ENCODE measurements around the gene ASAP3.

The ASAP3 gene

GRCh38 chr1:23521588-23521987, 37.6 kb upstream of the ASAP3 start:
- no peaks in the 10 kb centered on the region for H3K79me2 ChIP-seq (ENCODE audit: control insufficient read depth, insufficient read depth, low read length)
- no CpG with 5 or more reads among the region's 16 CpGs for WGBS (ENCODE audit: extremely low coverage, insufficient coverage, low lambda C conversion rate)
- no peaks in the 10 kb centered on the region for H3K79me1 ChIP-seq (ENCODE audit: low read length)
- H3K4ac ChIP-seq (ENCODE audit: low read depth, low read length), result no peak overlapping the region
- no peaks in the 10 kb centered on the region for H3K27me3 ChIP-seq (ENCODE audit: insufficient read depth, low read length, poor library complexity)
- no peak overlapping the region for H3K23ac ChIP-seq (ENCODE audit: low read length)
- H3K18ac ChIP-seq (ENCODE audit: low read length), result no peak overlapping the region
- no peak overlapping the region for H3K4me2 ChIP-seq (ENCODE audit: low read length)
- H3K4me1 ChIP-seq (ENCODE audit: control insufficient read depth, low read depth, low read length), result no peaks in the 10 kb centered on the region
- no peak overlapping the region for H2BK15ac ChIP-seq (replicated peaks; ENCODE audit: low read depth)
- H3K27ac ChIP-seq (ENCODE audit: low read depth, low read length), result no peak overlapping the region
- DNase-seq, result peak; percentile 46
- H4K5ac ChIP-seq (ENCODE audit: low read length), result no peak overlapping the region
- no peaks in the 10 kb centered on the region for H3K36me3 ChIP-seq (ENCODE audit: control insufficient read depth, insufficient read depth, low read length)
- no peak overlapping the region for H3K9ac ChIP-seq (ENCODE audit: low read length)
- H3K56ac ChIP-seq (ENCODE audit: low read length), result no peak overlapping the region
- H2BK120ac ChIP-seq (ENCODE audit: low read depth, low read length), result no peak overlapping the region
- H3K4me3 ChIP-seq (ENCODE audit: low read length), result no peak overlapping the region
- H4K8ac ChIP-seq (ENCODE audit: low read depth, low read length), result no peak overlapping the region
- no peak overlapping the region for H2BK5ac ChIP-seq (ENCODE audit: low read length)
- no peak overlapping the region for H2AK5ac ChIP-seq (ENCODE audit: low read length)

GRCh38 chr1:23517581-23517980, 33.6 kb upstream of the ASAP3 start:
- H3K27ac ChIP-seq (ENCODE audit: low read depth, low read length), result no peak overlapping the region
- no peak overlapping the region for H2BK5ac ChIP-seq (ENCODE audit: low read length)
- H3K4ac ChIP-seq (ENCODE audit: low read depth, low read length), result no peak overlapping the region
- H3K9ac ChIP-seq (ENCODE audit: low read length), result no peak overlapping the region
- no peak overlapping the region for H3K56ac ChIP-seq (ENCODE audit: low read length)
- H3K4me3 ChIP-seq (ENCODE audit: low read length), result no peak overlapping the region
- H4K8ac ChIP-seq (ENCODE audit: low read depth, low read length), result no peak overlapping the region
- H3K27me3 ChIP-seq (ENCODE audit: insufficient read depth, low read length, poor library complexity), result no peaks in the 10 kb centered on the region
- H3K79me2 ChIP-seq (ENCODE audit: control insufficient read depth, insufficient read depth, low read length), result no peaks in the 10 kb centered on the region
- H4K5ac ChIP-seq (ENCODE audit: low read length), result no peak overlapping the region
- no peak overlapping the region for H2BK120ac ChIP-seq (ENCODE audit: low read depth, low read length)
- H3K79me1 ChIP-seq (ENCODE audit: low read length), result no peaks in the 10 kb centered on the region
- no peak overlapping the region for H3K23ac ChIP-seq (ENCODE audit: low read length)
- no peak for DNase-seq
- no CpG with 5 or more reads among the region's 9 CpGs for WGBS (ENCODE audit: extremely low coverage, insufficient coverage, low lambda C conversion rate)
- H3K4me1 ChIP-seq (ENCODE audit: control insufficient read depth, low read depth, low read length), result no peaks in the 10 kb centered on the region
- H2AK5ac ChIP-seq (ENCODE audit: low read length), result no peak overlapping the region
- no peak overlapping the region for H3K4me2 ChIP-seq (ENCODE audit: low read length)
- H3K36me3 ChIP-seq (ENCODE audit: control insufficient read depth, insufficient read depth, low read length), result no peaks in the 10 kb centered on the region
- H2BK15ac ChIP-seq (replicated peaks; ENCODE audit: low read depth), result no peak overlapping the region
- no peak overlapping the region for H3K18ac ChIP-seq (ENCODE audit: low read length)

DNA sequence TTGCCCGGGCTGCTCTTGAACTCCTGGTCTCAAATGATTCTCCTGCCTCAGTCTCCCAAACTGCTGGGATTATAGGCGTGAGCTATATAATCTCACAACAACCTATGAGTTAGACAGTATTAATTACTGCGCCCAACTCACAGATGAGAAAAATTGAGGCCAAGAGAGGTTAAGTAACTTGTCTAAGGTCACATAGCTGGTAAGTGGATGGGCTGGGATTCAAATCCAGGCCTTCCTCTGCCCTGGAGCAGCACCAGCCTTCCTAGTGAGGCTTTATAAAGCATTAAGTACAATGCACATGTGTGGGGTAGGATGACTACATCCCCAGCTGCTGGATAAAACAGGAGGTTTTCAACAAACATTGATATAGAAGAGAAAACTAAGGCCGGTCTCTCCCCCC, 31.9 kb upstream of the ASAP3 start:
- no peak for DNase-seq
- no CpG with 5 or more reads among the region's 4 CpGs for WGBS (ENCODE audit: extremely low coverage, insufficient coverage, low lambda C conversion rate)
- no peak overlapping the region for H2AK5ac ChIP-seq (ENCODE audit: low read length)
- no peaks in the 10 kb centered on the region for H3K27me3 ChIP-seq (ENCODE audit: insufficient read depth, low read length, poor library complexity)
- H4K8ac ChIP-seq (ENCODE audit: low read depth, low read length), result no peak overlapping the region
- H3K36me3 ChIP-seq (ENCODE audit: control insufficient read depth, insufficient read depth, low read length), result no peaks in the 10 kb centered on the region
- H2BK5ac ChIP-seq (ENCODE audit: low read length), result no peak overlapping the region
- H3K79me1 ChIP-seq (ENCODE audit: low read length), result no peaks in the 10 kb centered on the region
- H3K27ac ChIP-seq (ENCODE audit: low read depth, low read length), result no peak overlapping the region
- H3K18ac ChIP-seq (ENCODE audit: low read length), result no peak overlapping the region
- H3K56ac ChIP-seq (ENCODE audit: low read length), result no peak overlapping the region
- no peak overlapping the region for H2BK120ac ChIP-seq (ENCODE audit: low read depth, low read length)
- no peak overlapping the region for H3K23ac ChIP-seq (ENCODE audit: low read length)
- no peaks in the 10 kb centered on the region for H3K79me2 ChIP-seq (ENCODE audit: control insufficient read depth, insufficient read depth, low read length)
- H3K4me1 ChIP-seq (ENCODE audit: control insufficient read depth, low read depth, low read length), result no peaks in the 10 kb centered on the region
- no peak overlapping the region for H4K5ac ChIP-seq (ENCODE audit: low read length)
- H3K9ac ChIP-seq (ENCODE audit: low read length), result no peak overlapping the region
- H3K4me2 ChIP-seq (ENCODE audit: low read length), result no peak overlapping the region
- no peak overlapping the region for H3K4me3 ChIP-seq (ENCODE audit: low read length)
- H2BK15ac ChIP-seq (replicated peaks; ENCODE audit: low read depth), result no peak overlapping the region
- H3K4ac ChIP-seq (ENCODE audit: low read depth, low read length), result no peak overlapping the region

GRCh38 chr1:23514111-23514679, 30.2 kb upstream of the ASAP3 start:
- H3K36me3 ChIP-seq (ENCODE audit: control insufficient read depth, insufficient read depth, low read length), result no peaks in the 10 kb centered on the region
- no peaks in the 10 kb centered on the region for H3K27me3 ChIP-seq (ENCODE audit: insufficient read depth, low read length, poor library complexity)
- H3K18ac ChIP-seq (ENCODE audit: low read length), result no peak overlapping the region
- H3K79me2 ChIP-seq (ENCODE audit: control insufficient read depth, insufficient read depth, low read length), result no peaks in the 10 kb centered on the region
- no CpG with 5 or more reads among the region's 3 CpGs for WGBS (ENCODE audit: extremely low coverage, insufficient coverage, low lambda C conversion rate)
- DNase-seq, result no peak
- no peak overlapping the region for H3K4ac ChIP-seq (ENCODE audit: low read depth, low read length)
- H3K9ac ChIP-seq (ENCODE audit: low read length), result no peak overlapping the region
- no peak overlapping the region for H2BK5ac ChIP-seq (ENCODE audit: low read length)
- no peaks in the 10 kb centered on the region for H3K4me1 ChIP-seq (ENCODE audit: control insufficient read depth, low read depth, low read length)
- H4K5ac ChIP-seq (ENCODE audit: low read length), result no peak overlapping the region
- no peak overlapping the region for H2BK15ac ChIP-seq (replicated peaks; ENCODE audit: low read depth)
- H3K56ac ChIP-seq (ENCODE audit: low read length), result no peak overlapping the region
- no peaks in the 10 kb centered on the region for H3K79me1 ChIP-seq (ENCODE audit: low read length)
- no peak overlapping the region for H3K23ac ChIP-seq (ENCODE audit: low read length)
- H2AK5ac ChIP-seq (ENCODE audit: low read length), result no peak overlapping the region
- no peak overlapping the region for H3K4me3 ChIP-seq (ENCODE audit: low read length)
- H3K4me2 ChIP-seq (ENCODE audit: low read length), result no peak overlapping the region
- H4K8ac ChIP-seq (ENCODE audit: low read depth, low read length), result no peak overlapping the region
- no peak overlapping the region for H2BK120ac ChIP-seq (ENCODE audit: low read depth, low read length)
- no peak overlapping the region for H3K27ac ChIP-seq (ENCODE audit: low read depth, low read length)

DNA sequence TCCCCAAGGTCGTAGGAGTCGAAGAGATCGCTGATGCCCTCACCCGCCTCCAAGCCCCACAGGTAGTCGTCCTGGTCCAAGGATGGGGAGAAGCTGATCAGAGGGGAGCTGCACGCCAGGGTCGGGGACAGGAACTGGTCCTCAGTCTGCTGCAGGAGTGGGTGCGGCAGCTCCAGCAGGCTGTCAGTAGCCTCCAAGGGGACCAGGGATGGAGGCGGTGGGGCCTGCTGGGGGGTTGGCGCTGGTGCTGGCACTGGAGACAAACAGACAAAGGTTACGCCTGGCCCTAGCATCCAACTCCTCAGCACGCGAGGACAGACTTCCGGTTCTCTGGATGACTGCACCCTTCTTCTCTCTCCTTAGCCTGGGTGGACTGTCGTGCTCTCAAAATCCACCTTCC, 25.9 kb upstream of the ASAP3 start:
- H3K56ac ChIP-seq (ENCODE audit: low read length), result no peak overlapping the region
- H3K23ac ChIP-seq (ENCODE audit: low read length), result no peak overlapping the region
- H2BK120ac ChIP-seq (ENCODE audit: low read depth, low read length), result no peak overlapping the region
- no peaks in the 10 kb centered on the region for H3K79me1 ChIP-seq (ENCODE audit: low read length)
- H3K4me2 ChIP-seq (ENCODE audit: low read length), result no peak overlapping the region
- H3K36me3 ChIP-seq (ENCODE audit: control insufficient read depth, insufficient read depth, low read length), result no peaks in the 10 kb centered on the region
- H3K18ac ChIP-seq (ENCODE audit: low read length), result no peak overlapping the region
- H2AK5ac ChIP-seq (ENCODE audit: low read length), result no peak overlapping the region
- no peak overlapping the region for H4K8ac ChIP-seq (ENCODE audit: low read depth, low read length)
- no peak overlapping the region for H3K9ac ChIP-seq (ENCODE audit: low read length)
- H2BK15ac ChIP-seq (replicated peaks; ENCODE audit: low read depth), result no peak overlapping the region
- no peak overlapping the region for H3K4ac ChIP-seq (ENCODE audit: low read depth, low read length)
- no peak overlapping the region for H4K5ac ChIP-seq (ENCODE audit: low read length)
- WGBS (ENCODE audit: extremely low coverage, insufficient coverage, low lambda C conversion rate), result no CpG with 5 or more reads among the region's 15 CpGs
- no peak overlapping the region for H2BK5ac ChIP-seq (ENCODE audit: low read length)
- no peaks in the 10 kb centered on the region for H3K4me1 ChIP-seq (ENCODE audit: control insufficient read depth, low read depth, low read length)
- H3K27ac ChIP-seq (ENCODE audit: low read depth, low read length), result no peak overlapping the region
- H3K79me2 ChIP-seq (ENCODE audit: control insufficient read depth, insufficient read depth, low read length), result no peaks in the 10 kb centered on the region
- no peaks in the 10 kb centered on the region for H3K27me3 ChIP-seq (ENCODE audit: insufficient read depth, low read length, poor library complexity)
- DNase-seq, result no peak
- no peak overlapping the region for H3K4me3 ChIP-seq (ENCODE audit: low read length)

GRCh38 chr1:23506376-23507107, 22.6 kb upstream of the ASAP3 start:
- Histone ChIP-seq H3K56ac (ENCODE audit: low read length) (no peak overlapping the region), H3K79me2 (ENCODE audit: control insufficient read depth, insufficient read depth, low read length) (no peaks in the 10 kb centered on the region), H4K5ac (ENCODE audit: low read length) (no peak overlapping the region), H3K27ac (ENCODE audit: low read depth, low read length) (no peak overlapping the region), H3K79me1 (ENCODE audit: low read length) (no peaks in the 10 kb centered on the region), H3K4me2 (ENCODE audit: low read length) (no peak overlapping the region), H2BK15ac (replicated peaks; ENCODE audit: low read depth) (no peak overlapping the region), H3K4me3 (ENCODE audit: low read length) (no peak overlapping the region), H3K36me3 (ENCODE audit: control insufficient read depth, insufficient read depth, low read length) (no peaks in the 10 kb centered on the region), H3K4ac (ENCODE audit: low read depth, low read length) (no peak overlapping the region), H2BK5ac (ENCODE audit: low read length) (no peak overlapping the region), H3K4me1 (ENCODE audit: control insufficient read depth, low read depth, low read length) (no peaks in the 10 kb centered on the region), H3K9ac (ENCODE audit: low read length) (no peak overlapping the region), H3K23ac (ENCODE audit: low read length) (no peak overlapping the region), H3K18ac (ENCODE audit: low read length) (no peak overlapping the region), H2BK120ac (ENCODE audit: low read depth, low read length) (no peak overlapping the region), H3K27me3 (ENCODE audit: insufficient read depth, low read length, poor library complexity) (no peaks in the 10 kb centered on the region), H2AK5ac (ENCODE audit: low read length) (no peak overlapping the region), H4K8ac (ENCODE audit: low read depth, low read length) (no peak overlapping the region)
- DNase-seq, result no peak
- no CpG with 5 or more reads among the region's 13 CpGs for WGBS (ENCODE audit: extremely low coverage, insufficient coverage, low lambda C conversion rate)
